Endothelial cell of hepatic sinusoid (primary cell): ENCODE data around the gene ZNF366.

Source experiments
- in situ Hi-C: cut with HindIII; loops from 2 replicates; pipeline ENCODE4 v1.10.0; 2017; ENCODE audit warnings: low sequenced_read_pairs

The ZNF366 gene, protein sequence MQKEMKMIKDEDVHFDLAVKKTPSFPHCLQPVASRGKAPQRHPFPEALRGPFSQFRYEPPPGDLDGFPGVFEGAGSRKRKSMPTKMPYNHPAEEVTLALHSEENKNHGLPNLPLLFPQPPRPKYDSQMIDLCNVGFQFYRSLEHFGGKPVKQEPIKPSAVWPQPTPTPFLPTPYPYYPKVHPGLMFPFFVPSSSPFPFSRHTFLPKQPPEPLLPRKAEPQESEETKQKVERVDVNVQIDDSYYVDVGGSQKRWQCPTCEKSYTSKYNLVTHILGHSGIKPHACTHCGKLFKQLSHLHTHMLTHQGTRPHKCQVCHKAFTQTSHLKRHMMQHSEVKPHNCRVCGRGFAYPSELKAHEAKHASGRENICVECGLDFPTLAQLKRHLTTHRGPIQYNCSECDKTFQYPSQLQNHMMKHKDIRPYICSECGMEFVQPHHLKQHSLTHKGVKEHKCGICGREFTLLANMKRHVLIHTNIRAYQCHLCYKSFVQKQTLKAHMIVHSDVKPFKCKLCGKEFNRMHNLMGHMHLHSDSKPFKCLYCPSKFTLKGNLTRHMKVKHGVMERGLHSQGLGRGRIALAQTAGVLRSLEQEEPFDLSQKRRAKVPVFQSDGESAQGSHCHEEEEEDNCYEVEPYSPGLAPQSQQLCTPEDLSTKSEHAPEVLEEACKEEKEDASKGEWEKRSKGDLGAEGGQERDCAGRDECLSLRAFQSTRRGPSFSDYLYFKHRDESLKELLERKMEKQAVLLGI

DNA sequence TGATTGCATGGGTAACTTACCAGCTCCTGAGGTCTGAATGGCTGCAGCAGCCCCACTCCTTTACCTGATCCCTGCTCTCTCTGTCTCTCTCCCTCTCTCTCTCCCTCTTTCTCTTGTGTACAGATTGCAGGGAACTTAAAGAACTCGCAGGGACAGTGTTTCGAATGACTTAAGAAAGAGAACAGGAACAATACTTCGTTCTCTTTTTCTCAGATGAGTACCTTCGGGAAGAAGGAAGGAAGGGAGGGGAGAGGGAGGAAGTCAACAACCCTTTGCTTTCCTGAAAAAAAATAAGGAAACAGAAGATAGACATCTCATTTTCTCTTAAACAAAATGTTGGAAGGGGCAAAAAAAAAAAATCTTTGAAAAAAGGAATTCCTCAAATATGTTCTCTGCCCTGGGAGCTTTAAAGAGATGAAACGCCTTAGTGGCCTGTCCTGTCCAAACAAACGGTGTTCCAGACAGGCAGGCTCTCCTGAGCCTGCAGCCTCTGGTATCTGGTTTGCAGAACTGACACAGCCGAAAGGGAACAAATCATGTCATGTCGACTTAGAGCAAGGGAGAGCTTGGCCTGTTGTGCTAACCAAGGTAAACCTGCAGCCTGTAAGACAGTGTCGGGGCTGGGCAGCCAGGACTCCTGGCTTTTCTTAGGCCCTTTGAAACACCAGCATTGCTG is at the start of gene ZNF366:
ZNF366 (minus strand) TSS at position 180 of the 676 bp plus-strand sequence. CDS start 45,914 bp downstream, outside the sequence.
- in situ Hi-C loops = no loop called here

DNA sequence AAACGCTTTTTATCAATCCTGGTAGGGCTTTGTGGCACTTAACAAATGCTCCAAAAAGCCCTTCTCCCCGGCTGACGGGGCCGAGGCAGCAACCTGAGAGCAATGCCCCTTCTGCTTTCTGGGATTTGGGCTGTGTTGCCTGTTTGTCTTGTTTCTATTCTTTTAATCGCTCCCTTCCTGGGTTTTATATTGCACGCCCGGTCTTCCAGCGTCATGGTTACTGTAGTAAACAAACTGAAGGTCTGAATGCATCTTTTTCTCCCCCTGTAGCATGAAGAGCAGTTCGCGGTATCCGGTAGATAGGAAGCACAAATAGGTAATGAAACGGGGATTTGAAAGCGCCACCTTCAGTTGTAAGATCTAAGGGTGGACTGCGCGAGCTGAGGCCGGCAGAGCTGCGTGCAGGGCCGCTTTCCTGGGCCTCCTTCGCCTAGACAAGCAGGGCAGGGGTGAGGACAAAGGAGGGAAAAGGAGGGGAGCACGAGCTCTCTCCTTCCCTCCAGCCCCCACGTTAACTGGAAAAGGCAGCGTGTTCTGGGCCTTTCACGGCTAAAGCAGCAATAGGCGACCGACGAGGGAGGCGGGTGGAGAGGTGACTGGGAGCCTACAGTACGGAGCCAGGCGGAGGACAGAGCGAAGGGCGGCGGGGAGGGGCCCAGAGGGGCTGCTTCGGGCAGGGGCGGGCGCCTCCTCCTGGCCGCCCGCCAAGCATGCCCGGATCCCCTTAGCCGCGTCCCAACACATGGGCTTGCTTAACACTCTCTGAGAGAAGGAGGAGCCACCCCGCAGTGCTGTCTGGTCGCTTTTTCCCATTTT is 49.3 kb upstream of the ZNF366 start:
- in situ Hi-C loops = no loop called here

DNA sequence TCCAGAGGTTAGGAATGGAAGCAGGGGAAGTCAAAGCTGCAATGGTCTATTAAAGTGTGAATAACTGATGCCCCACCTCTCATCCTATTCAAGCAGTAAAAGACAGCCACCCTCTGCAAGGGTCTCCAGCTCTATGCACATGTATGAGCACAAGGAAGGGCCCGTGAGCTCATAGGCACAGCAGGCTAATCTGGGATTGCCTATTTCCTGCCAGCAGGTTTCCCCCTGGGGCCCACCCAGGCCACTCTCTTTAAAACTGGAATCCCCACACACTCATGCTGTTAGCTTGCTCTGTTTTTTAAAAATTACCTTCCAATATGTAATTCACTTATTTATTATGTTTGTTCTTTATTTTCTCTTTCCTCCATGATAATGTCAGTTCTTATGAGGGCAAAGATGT is 48.7 kb upstream of the ZNF366 start:
- in situ Hi-C loops = no loop called here

DNA sequence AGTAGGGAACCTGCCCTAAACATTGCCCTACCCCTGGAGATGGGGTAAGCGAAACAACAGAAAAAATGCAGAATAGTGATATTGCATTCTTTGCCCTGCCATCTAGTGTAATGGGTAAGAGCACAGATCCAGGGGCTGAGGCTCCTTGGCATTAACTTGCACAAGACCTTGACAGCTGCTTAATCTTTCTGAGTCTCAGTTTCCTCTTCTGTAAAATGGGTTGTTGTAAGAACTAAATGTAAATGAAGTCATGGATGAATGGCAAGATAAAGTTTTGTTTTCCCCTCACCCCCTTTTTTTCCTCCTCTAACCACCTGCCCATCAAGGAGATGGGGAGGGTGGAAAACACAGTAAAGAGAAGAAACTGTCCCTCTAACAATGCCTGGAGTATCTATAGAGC is 47.7 kb upstream of the ZNF366 start:
- in situ Hi-C loops = no loop called here

DNA sequence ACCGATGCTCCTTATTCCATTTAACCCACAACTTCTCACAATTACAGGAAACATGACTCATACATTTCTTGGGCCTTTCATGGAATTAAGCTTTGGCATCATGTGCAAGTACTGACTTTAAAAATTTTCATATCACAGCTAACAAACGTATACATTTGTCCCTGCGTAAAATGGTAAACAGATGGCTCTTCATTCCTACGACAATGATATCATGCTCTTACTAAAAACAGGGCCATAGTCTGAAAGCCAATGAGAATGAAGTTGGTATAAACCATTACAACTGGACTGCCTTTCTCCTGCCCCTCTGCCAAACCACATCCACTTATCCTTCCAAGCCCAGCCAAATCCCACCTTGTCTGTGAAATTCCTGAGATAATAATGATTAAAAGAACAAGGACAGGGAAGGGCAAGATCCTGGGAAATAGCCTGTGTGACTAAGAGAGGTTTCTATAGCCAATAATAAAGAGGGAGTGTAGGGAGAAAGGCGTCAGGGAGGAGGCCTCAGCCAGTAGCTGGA is 44.9 kb upstream of the ZNF366 start:
- in situ Hi-C loops = no loop called here

DNA sequence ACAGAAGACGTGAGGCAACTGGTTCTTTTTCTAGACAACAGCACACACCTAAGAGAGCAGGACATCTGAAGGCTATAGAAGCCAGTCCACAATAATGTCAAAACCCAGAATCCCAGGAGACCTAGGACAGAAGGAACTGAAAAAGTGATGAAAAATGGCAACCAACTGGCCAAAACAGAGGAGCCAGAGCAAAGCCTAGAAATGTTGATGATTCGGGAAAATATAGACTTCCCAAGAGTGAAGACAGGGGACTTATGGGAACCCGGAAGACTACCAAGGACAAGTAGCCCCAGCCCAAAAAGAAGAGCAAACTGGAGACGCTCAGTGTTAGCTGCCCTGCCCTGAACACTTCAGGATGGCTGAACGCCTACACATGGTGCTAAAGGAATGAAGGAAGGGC is 43.4 kb upstream of the ZNF366 start:
- in situ Hi-C loops = no loop called here

DNA sequence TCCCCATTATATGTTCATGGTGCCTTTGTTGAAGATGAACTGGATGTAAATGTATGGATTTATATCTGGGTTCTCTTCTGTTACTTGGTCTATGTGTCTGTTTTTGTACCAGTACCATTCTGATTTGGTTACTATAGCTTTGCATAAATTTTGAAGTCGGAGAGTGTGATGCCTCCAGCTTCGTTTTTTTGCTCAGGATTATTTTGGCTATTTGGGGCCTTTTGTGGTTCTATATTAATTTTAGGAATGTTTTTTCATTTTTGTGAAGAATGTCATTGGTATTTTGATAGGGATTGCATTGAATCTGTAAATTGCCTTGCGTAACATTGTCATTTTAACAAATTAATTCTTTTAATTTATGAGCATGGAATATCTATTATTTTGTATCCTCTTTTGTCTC is 36.6 kb upstream of the ZNF366 start:
- in situ Hi-C loops = no loop called here

DNA sequence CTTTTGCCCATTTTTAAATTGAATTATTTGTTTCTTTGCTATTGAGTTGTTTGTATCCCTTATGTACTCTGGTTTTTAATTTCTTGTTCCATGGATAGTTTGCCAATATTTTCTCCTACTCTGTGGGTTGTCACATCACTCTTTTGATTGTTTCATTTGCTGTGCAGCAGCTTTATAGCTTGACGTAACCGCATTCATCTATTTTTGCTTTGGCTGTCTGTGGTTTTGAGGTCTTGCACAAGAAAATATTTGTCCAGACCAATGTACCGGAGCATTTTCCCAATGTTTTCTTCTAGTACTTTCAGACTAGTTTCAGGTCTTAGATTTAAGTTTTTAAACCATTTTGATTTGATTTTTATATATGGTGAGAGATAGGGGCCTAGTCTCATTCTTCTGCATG is 36.2 kb upstream of the ZNF366 start:
- in situ Hi-C loops = no loop called here

DNA sequence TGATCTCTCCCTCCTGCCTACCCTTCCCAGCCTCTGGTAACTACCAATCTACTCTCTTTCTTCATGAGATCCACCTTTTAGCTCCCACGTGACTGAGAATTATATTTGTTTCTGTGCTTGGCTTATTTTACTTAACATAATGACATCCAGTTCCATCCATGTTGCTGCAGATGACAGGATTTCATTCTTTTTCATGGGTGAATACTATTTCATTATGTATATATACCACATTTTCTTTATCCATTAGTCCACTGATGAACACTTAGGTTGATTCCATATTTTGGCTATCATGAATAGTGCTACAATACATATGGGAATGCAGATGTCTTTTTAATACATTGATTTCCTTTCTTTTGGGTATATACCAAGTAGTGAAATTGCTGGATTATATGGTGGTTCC is 35.5 kb upstream of the ZNF366 start:
- in situ Hi-C loops = no loop called here

DNA sequence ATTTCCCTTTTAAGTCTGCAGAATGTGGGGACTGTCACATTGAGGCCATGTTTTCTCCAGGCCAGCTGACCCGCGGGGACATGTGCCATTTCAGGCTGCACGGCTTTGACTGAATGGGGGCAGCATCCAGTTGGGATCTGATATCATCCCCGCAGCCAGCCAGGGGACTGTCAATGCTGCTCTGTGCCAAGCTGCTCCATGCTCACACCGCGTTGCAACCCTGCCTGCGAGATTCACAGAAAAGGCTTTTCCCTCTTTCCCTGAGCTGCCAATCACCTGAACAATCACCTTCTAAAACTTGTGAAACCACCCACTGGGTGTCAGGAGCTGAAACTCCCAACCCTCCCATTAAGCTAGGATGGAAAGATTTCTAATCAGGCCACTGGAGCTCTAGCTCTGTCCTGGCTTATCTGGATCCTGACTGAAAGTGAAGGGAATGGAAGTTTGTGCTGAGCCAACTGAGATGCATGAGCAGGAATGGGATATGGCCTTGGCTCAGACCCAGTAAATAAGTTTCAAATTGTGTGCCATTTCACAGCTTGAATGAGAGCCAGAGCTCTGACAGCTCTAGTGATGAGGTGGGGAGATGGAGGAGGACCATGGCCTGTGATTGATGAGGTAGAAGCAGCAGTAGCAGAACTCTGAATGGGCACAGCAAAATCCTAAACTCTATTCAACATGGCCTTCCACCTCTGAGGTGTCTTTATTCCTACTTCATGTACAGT is 34.5 kb upstream of the ZNF366 start:
- in situ Hi-C loops = no loop called here

DNA sequence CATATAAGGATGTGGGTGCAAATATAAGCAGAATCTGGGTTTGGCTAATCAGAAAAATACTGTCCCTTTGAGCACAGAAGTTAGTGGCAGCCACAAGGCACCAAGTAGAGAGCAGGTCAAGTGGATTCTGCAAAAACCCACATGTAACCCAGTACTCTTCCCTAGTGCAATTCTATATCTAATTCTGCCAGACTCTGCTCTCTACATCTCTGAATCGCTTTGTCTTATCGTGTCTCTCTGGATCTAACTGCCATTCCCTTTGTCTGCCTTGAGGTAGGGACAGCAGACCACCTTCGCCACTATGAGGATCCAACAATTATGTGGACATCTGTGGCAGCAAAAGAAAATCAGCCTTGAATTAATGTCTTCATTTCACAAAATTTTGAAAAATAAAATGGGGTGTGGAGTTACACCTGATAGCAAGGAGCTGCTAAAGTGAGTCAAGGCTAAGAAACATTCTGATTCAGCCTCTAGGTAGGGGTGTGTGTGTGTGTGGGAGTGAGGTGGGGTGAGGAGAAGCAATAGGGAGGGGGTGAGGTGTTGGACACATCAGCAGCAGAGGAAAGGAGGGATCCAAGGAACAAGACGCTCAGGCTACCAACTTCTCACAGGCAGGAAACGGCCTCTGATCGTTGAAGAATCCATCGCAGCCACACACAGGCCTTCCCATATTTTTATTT is 33.7 kb upstream of the ZNF366 start:
- in situ Hi-C loops = no loop called here

DNA sequence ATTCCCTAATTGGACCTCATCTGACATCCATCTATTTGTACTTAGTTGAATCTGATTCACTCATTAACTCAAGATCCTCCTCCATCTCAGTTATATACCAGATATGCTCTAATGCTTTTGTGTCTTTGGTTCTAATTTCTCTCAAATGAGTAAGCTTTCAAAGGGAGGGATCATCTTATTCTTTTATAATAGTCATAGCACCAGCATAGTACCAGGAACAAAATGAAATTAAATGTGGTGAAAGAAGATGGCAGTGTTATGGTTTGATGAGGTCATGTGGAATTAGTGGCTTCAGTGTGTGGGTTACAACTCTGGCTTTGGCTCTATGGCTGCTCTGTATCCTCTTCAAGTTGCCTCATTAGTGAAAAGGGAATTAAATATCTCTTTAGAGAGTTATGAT is 32.5 kb upstream of the ZNF366 start:
- in situ Hi-C loops = no loop called here

DNA sequence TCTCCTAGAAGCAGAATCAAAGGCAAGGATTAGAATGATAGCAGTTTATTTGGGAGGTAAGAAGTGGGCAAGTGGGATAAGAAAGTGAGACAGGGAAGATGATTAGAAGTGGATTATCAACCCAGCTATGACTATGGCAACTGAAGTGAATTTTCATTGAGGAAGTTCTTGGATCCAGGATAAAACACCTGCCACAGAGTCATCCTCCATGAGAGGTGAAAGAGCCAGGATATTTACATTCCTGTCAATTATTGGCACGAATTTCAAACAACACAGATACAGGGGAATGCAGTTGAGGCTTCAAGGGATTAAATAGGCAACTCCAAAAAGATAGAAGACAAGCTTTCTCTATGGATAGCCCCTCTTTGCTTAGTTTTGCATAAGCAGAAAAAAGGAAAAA is 31.8 kb upstream of the ZNF366 start:
- in situ Hi-C loops = no loop called here

DNA sequence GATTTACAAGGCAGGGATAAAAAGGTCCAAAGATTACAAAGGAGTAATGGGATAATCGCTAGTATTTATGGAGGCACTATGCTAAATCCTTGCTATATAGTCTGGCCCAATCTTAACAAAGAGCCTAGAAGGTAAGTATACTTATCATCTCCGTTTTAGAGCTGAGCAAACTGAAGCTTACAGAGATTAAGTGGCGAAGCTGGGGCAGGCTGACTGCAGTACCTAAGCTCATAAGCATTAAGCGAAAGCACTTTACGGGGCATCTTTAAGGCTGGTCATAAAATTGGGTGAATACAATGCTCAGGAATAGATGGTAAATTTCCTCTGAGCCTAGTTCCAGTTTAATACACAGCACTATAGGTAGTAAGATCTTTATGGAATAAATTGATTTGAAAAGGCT is 30.0 kb upstream of the ZNF366 start:
- in situ Hi-C loops = no loop called here

DNA sequence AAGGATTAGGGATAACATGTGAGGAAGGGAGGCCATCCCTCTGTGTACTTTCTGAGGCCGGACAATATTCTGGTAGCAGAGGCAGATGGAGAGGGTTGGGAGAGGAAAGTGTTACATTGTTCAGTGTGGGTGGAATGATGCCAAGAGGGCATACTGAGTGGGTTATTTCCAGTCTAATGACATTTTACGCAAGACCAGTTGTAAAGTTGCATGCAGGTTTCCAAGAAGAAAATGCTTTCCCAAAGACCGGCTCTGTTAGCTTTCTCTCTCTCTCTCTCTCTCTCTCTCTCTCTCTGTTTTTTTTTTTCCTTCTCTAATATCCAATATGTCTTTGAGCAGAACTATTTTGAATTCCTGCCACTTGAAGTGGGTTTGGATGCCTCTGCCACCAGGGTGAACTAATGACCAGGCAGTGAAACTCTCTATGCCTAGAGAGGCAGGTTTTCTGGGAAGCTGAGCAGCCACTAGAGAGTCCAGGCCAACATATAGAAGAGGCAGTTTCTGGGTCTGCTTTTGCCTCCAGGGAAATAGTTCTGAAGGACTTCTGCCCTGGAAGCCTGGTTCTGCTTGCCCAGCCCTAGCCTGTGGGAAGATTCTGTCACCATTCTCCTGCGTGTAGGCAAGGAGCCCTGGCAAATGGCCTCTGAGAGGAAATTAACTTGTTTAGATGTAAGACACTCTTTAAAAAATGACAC is 24.4 kb upstream of the ZNF366 start:
- in situ Hi-C loops = no loop called here

DNA sequence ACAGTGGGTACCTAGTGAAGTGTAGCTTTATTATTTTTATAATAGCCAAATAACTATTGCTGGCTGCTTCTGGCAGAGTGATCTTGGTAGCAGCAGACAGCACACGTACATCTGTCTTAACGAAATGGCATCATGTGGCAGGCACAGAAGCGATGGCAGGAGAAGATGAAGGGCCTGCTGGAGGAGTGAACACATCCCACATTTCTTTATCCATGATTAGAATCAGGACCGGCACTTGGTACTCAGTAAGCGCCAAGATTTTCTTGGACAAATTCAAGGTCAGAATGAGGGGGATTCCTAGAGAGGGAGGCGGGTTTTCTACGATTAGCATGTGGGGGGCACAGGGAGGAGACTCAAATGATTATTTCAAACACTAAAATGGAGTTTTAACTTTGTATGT is 23.0 kb upstream of the ZNF366 start:
- in situ Hi-C loops = no loop called here

DNA sequence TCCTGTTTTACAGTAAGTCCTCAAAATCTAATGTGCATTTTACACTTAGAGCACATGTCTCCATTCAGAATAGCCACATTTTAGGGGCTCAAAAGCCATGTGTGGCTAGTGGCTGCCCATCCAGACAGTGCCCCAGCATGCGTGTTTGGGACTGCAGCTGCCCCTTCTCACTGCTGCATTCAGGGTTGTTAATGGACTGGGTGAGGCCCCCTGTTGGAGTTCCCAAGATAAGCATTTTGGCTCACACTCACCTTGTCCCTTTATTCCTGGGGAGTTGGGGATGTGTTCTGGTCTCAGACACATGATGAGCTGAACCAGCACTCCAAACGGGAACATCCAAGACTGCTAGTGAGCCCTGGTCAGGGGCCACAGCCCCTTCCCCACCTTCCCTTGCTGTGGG is 22.2 kb upstream of the ZNF366 start:
- in situ Hi-C loops = no loop called here

DNA sequence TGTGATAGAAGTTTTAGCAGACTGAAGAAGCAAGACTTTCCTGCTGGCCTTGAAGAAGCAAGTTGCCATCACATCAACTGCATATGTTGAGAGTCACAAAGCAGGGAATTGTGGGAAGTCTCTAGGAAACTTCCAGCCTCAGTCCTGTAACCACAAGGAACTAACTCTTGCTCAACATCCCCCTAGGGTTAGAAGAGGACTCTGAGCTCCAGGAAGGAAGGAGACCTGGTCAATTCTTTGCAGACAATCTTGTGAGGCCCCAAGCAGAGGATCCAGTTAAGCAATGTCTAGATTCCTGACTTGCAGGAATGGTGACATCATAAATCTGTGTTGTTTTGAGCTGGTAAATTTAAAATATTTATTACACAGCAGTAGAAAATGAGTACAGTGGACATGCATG is 18.6 kb upstream of the ZNF366 start:
- in situ Hi-C loops = no loop called here
